ENCODE measurements around the gene BICD2.

- no peak for TF ChIP-seq ZNF445 (CRISPR knock-in tag; IDR thresholded peaks at IDR 0.05; ENCODE audit: low read depth)
- TF ChIP-seq NR2C2 (CRISPR knock-in tag; IDR thresholded peaks at IDR 0.05), result no peak
- no peak for TF ChIP-seq NR2C2 (tag; IDR thresholded peaks at IDR 0.05)
- TF ChIP-seq ZFP1 (CRISPR knock-in tag; IDR thresholded peaks at IDR 0.05), result no peak
- TF ChIP-seq, protein P1, sequence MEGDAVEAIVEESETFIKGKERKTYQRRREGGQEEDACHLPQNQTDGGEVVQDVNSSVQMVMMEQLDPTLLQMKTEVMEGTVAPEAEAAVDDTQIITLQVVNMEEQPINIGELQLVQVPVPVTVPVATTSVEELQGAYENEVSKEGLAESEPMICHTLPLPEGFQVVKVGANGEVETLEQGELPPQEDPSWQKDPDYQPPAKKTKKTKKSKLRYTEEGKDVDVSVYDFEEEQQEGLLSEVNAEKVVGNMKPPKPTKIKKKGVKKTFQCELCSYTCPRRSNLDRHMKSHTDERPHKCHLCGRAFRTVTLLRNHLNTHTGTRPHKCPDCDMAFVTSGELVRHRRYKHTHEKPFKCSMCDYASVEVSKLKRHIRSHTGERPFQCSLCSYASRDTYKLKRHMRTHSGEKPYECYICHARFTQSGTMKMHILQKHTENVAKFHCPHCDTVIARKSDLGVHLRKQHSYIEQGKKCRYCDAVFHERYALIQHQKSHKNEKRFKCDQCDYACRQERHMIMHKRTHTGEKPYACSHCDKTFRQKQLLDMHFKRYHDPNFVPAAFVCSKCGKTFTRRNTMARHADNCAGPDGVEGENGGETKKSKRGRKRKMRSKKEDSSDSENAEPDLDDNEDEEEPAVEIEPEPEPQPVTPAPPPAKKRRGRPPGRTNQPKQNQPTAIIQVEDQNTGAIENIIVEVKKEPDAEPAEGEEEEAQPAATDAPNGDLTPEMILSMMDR (IDR thresholded peaks at IDR 0.05 in 2 of 3, conservative IDR thresholded peaks at IDR 0.05 in 1 of 3; ENCODE audit: insufficient read depth in 2 of 3, low read depth in 1 of 3, low read length in 3 of 3), result no peak
- no peak for TF ChIP-seq ZNF197 (CRISPR knock-in tag; IDR thresholded peaks at IDR 0.05; ENCODE audit: low read depth)
- TF ChIP-seq, protein P2, sequence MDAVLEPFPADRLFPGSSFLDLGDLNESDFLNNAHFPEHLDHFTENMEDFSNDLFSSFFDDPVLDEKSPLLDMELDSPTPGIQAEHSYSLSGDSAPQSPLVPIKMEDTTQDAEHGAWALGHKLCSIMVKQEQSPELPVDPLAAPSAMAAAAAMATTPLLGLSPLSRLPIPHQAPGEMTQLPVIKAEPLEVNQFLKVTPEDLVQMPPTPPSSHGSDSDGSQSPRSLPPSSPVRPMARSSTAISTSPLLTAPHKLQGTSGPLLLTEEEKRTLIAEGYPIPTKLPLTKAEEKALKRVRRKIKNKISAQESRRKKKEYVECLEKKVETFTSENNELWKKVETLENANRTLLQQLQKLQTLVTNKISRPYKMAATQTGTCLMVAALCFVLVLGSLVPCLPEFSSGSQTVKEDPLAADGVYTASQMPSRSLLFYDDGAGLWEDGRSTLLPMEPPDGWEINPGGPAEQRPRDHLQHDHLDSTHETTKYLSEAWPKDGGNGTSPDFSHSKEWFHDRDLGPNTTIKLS (IDR thresholded peaks at IDR 0.05; ENCODE audit: borderline replicate concordance, low read depth), result no peak
- no peak for TF ChIP-seq HLTF (IDR thresholded peaks at IDR 0.05)
These were observed 28.7 kb downstream of the BICD2 start for GRCh38 chr9:92735636-92736562.
